ENCODE measurements around the gene SKIDA1.

DNA sequence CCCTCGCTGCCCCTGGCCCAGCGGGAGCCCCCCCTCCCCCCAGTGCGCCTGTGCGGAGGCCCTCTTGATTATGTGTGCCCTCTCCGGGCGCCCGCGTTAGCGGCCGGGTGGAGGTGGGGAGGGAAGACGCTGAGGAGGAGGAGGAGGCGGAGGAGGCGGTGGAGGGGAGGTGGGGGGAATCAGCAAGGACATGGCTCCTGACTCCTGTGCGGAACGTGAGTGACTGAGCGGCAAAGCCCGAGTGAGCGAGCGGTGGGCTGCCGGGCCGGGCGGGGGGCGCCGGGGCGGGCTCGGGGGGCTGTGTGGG, 8.8 kb upstream of the SKIDA1 start:
- TF ChIP-seq ZNF16 (tag by site-specific recombination; IDR thresholded peaks at IDR 0.05; ENCODE audit: low read depth) (no peak), YY1 (tag by site-specific recombination; IDR thresholded peaks at IDR 0.05) (no peak), ZNF521 (tag by site-specific recombination; IDR thresholded peaks at IDR 0.05) (no peak), ZNF501 (tag by site-specific recombination; IDR thresholded peaks at IDR 0.05) (no peak), ZNF792 (tag by site-specific recombination; IDR thresholded peaks at IDR 0.05) (no peak)
- TF ChIP-seq, protein P1, sequence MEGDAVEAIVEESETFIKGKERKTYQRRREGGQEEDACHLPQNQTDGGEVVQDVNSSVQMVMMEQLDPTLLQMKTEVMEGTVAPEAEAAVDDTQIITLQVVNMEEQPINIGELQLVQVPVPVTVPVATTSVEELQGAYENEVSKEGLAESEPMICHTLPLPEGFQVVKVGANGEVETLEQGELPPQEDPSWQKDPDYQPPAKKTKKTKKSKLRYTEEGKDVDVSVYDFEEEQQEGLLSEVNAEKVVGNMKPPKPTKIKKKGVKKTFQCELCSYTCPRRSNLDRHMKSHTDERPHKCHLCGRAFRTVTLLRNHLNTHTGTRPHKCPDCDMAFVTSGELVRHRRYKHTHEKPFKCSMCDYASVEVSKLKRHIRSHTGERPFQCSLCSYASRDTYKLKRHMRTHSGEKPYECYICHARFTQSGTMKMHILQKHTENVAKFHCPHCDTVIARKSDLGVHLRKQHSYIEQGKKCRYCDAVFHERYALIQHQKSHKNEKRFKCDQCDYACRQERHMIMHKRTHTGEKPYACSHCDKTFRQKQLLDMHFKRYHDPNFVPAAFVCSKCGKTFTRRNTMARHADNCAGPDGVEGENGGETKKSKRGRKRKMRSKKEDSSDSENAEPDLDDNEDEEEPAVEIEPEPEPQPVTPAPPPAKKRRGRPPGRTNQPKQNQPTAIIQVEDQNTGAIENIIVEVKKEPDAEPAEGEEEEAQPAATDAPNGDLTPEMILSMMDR (tag by site-specific recombination; IDR thresholded peaks at IDR 0.05), result no peak
